ENCODE results near the gene WDFY4. TPM values are rescaled to one million over a fixed set of nuclear protein-coding genes. Genes with fewer than 3 reads are reported as not detected.
"Not testable (repeated sequence)": the region's sequence is repeated elsewhere in the genome, so short reads cannot be mapped to it uniquely, and the experiment has no call there.

WDFY4 gene, protein sequence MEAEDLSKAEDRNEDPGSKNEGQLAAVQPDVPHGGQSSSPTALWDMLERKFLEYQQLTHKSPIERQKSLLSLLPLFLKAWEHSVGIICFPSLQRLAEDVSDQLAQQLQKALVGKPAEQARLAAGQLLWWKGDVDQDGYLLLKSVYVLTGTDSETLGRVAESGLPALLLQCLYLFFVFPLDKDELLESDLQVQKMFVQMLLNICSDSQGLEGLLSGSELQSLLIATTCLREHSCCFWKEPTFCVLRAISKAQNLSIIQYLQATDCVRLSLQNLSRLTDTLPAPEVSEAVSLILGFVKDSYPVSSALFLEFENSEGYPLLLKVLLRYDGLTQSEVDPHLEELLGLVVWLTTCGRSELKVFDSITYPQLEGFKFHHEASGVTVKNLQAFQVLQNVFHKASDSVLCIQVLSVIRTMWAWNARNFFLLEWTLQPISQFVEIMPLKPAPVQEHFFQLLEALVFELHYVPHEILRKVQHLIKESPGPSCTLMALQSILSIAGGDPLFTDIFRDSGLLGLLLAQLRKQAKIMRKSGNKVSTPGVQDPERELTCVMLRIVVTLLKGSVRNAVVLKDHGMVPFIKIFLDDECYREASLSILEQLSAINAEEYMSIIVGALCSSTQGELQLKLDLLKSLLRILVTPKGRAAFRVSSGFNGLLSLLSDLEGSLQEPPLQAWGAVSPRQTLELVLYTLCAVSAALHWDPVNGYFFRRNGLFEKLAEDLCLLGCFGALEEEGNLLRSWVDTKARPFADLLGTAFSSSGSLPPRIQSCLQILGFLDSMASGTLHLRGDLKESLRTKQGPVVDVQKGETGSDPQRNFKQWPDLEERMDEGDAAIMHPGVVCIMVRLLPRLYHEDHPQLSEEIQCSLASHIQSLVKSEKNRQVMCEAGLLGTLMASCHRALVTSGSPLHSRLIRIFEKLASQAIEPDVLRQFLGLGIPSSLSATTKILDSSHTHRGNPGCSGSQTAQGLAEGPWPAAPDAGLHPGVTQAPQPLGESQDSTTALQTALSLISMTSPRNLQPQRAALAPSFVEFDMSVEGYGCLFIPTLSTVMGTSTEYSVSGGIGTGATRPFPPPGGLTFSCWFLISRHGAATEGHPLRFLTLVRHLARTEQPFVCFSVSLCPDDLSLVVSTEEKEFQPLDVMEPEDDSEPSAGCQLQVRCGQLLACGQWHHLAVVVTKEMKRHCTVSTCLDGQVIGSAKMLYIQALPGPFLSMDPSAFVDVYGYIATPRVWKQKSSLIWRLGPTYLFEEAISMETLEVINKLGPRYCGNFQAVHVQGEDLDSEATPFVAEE (N-terminal part only)
- 0.59 and 2.1 TPM in 2 replicates for polyA plus RNA-seq (2014; cell fraction: cytosol; rRNA removed)
- polyA plus RNA-seq (2014; cell fraction: nucleus; rRNA removed), result 1.3 and 3.4 TPM in 2 replicates

GRCh38 chr10:48684792-48685623 is at the start of gene WDFY4:
WDFY4 (plus strand) TSS chr10:48684873; CDS start chr10:48709733, 24,860 bp downstream.
- DNase-seq (ENCODE audit: low spot score), result no peak

DNA sequence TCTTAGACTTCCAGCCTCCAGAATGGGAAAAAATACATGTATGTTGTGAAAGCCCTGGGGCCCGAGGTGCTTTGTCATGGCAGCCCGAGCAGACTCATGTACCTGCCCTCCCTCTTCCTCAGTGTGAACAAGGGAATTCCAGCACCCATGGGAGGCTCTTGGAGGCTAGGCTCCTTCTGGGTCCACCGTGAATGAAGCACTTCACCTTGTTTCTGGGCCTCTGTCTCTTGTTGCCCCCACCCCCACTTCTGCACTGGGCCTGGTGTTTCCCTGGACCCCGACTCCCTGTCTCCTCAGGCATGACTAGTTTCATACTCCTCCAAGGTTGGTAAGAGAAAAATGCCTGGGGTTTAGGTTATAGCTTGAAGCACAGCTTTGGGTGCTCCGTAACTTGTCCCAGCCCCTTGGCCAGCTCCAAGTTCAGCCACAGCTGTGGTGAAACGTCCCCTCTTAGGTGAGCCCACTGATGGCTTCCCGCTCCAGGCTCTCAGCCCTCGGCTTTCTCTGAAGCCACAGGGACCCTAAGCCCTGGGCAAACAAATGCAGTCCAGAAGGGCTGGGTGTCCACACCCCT is 49.6 kb upstream of the WDFY4 start:
- no peak for DNase-seq (ENCODE audit: low spot score)

- no peak for DNase-seq (ENCODE audit: low spot score)
These were observed 48.4 kb upstream of the WDFY4 start for GRCh38 chr10:48636231-48636630.

- DNase-seq (ENCODE audit: low spot score), result no peak
These were observed 47.8 kb upstream of the WDFY4 start for GRCh38 chr10:48636901-48637300.

DNA sequence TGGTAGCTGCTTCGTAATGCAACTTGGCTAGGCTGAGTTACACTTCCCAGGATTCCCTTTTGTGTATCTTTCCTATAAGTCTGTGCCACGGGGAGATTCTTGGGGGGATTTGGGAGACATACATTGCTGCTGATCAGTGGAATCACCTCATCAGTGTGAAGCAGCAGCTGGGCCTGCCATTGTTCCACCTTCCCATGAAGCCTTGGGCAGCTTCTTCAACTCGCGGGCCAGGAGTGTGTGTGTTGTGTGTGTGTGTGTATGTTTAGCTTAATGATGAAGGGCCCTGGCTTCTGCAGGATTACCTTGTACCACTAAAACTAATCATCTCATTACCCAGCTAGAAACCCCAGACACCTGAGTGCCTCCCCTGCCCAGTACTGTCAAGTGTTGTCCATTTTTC is 46.5 kb upstream of the WDFY4 start:
- DNase-seq (ENCODE audit: low spot score), result no peak

DNA sequence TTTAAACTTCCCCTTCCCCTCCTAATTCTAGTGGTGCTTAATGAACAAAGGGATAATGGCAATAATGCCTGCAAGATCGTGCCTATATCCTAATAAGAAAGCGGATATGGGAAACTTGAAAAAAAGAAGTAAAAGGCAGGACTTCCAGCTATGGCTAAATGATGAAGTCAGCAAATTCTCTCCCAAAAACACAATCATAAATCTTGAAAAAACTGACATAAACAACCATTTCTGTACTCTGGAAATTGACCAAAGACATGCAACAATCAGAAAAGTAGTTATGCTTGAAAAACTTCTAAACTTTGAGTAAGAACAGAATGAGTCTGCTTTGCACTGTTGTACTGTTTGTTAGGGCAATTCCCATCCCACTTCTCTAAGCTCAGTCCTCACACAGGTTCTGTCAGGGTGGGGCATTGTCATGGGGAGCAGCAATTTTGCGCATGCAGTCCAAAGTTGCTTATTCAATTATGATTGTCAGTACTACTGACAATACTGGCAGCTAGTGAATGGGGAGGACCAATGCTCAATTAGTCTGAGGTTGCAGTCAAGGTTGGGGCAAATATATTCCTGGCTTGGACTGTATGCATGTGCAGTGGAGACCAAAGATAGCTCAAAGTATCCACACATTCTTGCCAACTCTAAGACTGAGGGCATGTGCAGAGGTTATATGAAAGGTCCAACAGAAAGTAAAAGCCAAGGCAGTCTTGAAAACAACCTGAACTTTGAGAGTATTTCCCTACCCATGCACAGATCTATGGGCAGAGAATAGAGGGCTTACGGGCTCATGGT is 45.7 kb upstream of the WDFY4 start:
- DNase-seq (ENCODE audit: low spot score), result no peak

DNA sequence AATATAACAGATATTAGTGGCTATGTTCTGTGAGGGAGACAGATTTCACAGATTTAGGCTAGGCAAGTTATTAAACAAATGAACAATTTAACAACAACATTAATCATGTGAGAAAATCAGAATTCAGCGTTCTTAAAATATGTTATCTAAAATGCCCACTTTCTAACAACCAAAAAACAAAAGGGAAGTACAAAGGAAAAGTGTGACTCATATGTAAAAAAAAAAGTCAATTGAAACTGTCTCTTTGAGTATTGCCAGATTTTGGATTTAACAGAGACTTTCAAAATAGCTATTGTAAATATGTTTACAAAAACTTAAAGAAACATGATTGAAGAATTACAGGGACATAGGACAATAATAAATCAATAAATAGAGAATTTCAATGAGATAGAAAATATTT is 45.0 kb upstream of the WDFY4 start:
- DNase-seq (ENCODE audit: low spot score), result no peak

GRCh38 chr10:48640326-48640725 is 44.3 kb upstream of the WDFY4 start:
- no peak for DNase-seq (ENCODE audit: low spot score)

- DNase-seq (ENCODE audit: low spot score), result not testable (repeated sequence)
These were observed 43.5 kb upstream of the WDFY4 start for GRCh38 chr10:48641099-48641690.

- DNase-seq (ENCODE audit: low spot score), result no peak
These were observed 39.1 kb upstream of the WDFY4 start for GRCh38 chr10:48645600-48645999.

- not testable (repeated sequence) for DNase-seq (ENCODE audit: low spot score)
These were observed 37.6 kb upstream of the WDFY4 start for GRCh38 chr10:48647073-48647472.

DNA sequence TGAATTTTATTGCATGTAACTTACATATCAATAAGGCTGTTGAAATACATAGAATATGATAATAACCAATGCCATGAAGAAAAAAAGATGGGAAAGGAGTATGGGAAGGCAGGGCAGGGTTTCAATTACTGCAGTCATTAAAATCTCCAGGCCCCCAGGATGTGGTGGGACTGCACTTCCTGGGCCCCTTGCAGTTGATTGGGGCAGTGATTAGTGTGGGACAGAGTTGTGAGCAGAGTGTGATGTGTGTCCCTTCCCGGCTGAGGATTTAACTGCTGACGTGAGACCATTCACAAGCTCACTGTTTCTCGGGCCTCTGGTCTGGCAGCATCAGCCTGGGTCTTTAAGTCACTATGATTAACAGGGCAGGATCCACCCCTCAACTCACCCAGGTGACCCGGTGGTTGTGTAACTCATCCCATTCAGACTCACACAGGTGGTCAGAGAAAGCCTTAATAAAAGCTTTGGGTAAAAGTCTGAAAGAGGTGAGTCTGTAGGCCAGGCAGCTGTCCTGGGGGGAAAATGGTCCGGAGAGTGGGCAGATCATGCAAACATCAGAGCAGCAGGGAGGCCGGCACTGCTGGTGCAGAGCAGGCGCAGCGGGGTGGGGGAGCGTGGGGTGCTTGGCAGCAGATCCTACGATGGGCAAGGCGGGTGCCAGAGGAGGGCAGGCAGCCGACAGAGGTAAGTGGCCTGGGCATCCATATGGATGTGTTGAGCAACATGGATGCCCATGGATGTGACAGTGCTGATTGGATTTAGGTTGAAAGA is 36.3 kb upstream of the WDFY4 start:
- DNase-seq (ENCODE audit: low spot score), result no peak

DNA sequence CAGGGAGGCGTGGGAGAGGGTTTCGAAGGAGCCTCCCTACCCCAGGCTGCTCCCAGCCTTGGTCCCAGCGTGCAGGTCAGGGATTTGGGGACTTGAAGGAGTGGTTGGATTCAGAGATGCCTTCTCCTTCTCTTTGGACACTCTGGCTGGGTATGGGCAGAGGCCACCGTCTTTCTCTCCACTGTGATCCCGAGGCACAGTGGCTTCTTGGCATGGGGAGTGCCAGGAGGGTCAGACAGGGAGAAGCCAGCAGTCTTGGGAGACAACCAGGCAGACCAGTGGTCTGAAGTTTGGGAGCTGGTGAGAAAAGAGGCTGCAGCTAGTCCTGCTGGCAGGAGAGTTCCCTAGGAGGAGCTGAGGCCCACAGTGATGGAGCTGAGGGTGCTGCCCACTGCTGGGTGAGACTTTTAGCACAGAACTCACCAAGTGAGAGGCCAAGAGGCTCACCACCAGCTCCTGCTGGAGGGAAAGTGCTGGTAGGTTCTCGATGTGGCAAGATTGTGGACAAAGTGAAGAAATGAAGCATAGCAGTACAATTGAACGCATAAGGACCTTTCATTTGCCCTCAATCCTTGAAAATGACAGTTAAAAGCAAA is 35.2 kb upstream of the WDFY4 start:
- DNase-seq (ENCODE audit: low spot score), result no peak

DNA sequence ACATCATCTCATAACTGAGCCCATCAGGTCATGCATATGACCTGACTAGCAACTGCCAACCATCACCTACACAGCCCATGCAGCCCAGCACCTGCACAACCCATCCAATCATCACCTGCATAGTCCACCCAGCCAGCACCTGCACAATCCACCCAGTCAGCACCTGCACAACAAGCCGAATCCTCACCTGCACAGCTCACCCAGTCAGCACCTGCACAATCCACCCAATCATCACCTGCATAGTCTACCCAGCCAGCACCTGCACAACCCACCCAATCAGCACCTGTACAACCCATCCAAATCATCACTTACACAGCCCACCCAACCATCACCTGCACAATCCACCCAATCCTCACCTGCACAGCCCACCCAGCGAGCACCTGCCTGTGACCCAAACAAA is 33.4 kb upstream of the WDFY4 start:
- no peak for DNase-seq (ENCODE audit: low spot score)

GRCh38 chr10:48651839-48652238 is 32.8 kb upstream of the WDFY4 start:
- DNase-seq (ENCODE audit: low spot score), result no peak

- DNase-seq (ENCODE audit: low spot score), result no peak
These were observed 32.3 kb upstream of the WDFY4 start for GRCh38 chr10:48652344-48652743.

DNA sequence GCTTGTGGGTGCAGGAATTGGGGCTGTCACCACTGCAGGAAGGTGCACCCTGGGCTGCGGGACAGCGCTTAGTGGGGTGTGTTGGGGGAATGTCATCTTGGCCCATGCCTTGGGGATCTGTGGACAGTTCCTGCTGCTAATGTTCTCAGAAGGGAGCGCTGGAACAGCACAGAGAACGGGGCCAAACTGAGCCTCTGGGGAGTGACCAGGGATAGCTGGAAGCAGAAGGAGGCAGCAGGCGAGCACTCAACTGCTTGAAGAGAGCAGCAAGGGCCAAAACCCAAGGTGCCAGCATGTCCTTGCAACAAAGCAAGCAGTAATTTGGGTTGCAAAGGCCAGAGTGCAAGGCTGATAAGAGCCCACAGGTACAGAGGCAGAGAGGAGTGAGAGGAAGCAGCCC is 31.3 kb upstream of the WDFY4 start:
- DNase-seq (ENCODE audit: low spot score), result no peak
